Body of pancreas (tissue), 4 donors: ENCODE data around the gene DCHS2.

Source experiments
- CTCF ChIP-seq, 7 experiments: fragments of 450-650 bp in 4 of 7; fragments of 200-600 bp in 3 of 7; sonication (generic) in 3 of 7; IDR thresholded peaks; one replicate each; pipeline ENCODE4 v1.5.1; 2016 to 2019; ENCODE audit warnings: antibody characterized with exemption in 7 of 7
- POLR2A ChIP-seq, 3 donors: fragments of 450-650 bp; IDR thresholded peaks; one replicate each; pipeline ENCODE4 v1.6.1; 2016; ENCODE audit warnings: antibody characterized with exemption in 3 of 3, mild to moderate bottlenecking in 2 of 3

DNA sequence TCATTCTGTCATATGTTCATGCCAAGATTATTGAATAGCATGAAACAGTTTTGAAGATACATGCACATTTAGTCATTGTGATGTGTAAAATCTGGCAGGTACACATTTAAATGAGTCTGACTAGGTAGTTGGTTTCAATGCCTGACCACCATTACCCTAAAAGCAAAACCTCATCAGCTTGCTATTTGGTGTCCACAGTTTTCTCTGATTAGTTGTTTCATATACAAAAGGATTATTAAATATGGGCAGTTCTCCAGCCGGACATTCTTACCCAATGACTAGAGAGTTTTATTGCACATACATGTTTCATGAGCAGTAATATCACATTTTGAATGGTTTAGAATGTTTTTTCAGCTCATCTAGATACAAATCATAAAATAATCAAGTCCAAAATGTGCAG, 23.7 kb downstream of the DCHS2 start:
- TF ChIP-seq CTCF (IDR thresholded peaks at IDR 0.05) (no peak), POLR2A (IDR thresholded peaks at IDR 0.05) (no peak)
